Left ventricle myocardium inferior (tissue), 1 donor: ENCODE measurements around the gene EIF2S1. TPM values are rescaled to one million over a fixed set of nuclear protein-coding genes. Genes with fewer than 3 reads are reported as not detected.
"Not testable (repeated sequence)": the region's sequence is repeated elsewhere in the genome, so short reads cannot be mapped to it uniquely, and the experiment has no call there.

Experiments used
- DNase-seq: peaks from one replicate; pipeline ENCODE4 v3.0.0-alpha.2; 2020
- H3K27ac ChIP-seq: fragments of 200-600 bp; replicated peaks from 2 replicates; pipeline ENCODE4 v1.8.0; 2021
- H3K27me3 ChIP-seq: fragments of 200-600 bp; 2 replicates; pipeline ENCODE4 v1.8.0; 2021; ENCODE audit warnings: low read depth
- H3K36me3 ChIP-seq: fragments of 200-600 bp; 2 replicates; pipeline ENCODE4 v1.8.0; 2021
- H3K4me1 ChIP-seq: fragments of 200-600 bp; 2 replicates; pipeline ENCODE4 v1.8.0; 2021
- H3K4me3 ChIP-seq: fragments of 200-600 bp; 2 replicates; pipeline ENCODE4 v1.8.0; 2021; ENCODE audit warnings: mild to moderate bottlenecking, moderate library complexity
- H3K9me3 ChIP-seq: fragments of 200-600 bp; replicated peaks from 2 replicates; pipeline ENCODE4 v1.8.0; 2021
- CTCF ChIP-seq: fragments of 200-600 bp; IDR thresholded peaks from 2 replicates; pipeline ENCODE4 v1.8.0; 2021; ENCODE audit warnings: antibody characterized with exemption, mild to moderate bottlenecking, borderline replicate concordance
- intact Hi-C: fragments of 100-400 bp; cut with micrococcal nuclease; formaldehyde crosslinking; loops from one replicate; pipeline ENCODE4 v1.11.0; 2022
- long read RNA-seq: library from polyadenylated mRNA; unstranded; transcript quantifications from one replicate; pipeline ENCODE4 v2.0.0, GENCODE V29; 2021
- total RNA-seq: library from RNA; stranded (reverse); fragmentation: NEBNext Ultra II Directional; extraction: Animal tissue kit (Norgen Biotek cat#: 25700); gene quantifications from one replicate; pipeline ENCODE4 v1.2.1, GENCODE V29; 2021
- donor health status: DM: no; HTN: yes; CAD: no; lungs with severe emphysema.

Gene EIF2S1
- 92.7 TPM for total RNA-seq
- long read RNA-seq, full-length matches to known transcripts: 98 of 102 reads
- long read RNA-seq, partial matches to known transcripts: 0 of 102 reads
- long read RNA-seq, other reads (novel, unspliced or antisense): 4 of 102 reads

GRCh38 chr14:67359775-67360469 is at the start of gene EIF2S1, which contains the start of gene ATP6V1D:
TSS of gene EIF2S1 (plus strand) at chr14:67360328. CDS start at chr14:67364768, 4,440 bp downstream.
TSS of gene ATP6V1D (minus strand) at chr14:67359804. CDS start at chr14:67359698, 106 bp downstream.
- peak within 1 kb of the TSS; percentile 87 for H3K4me3 ChIP-seq
- TF ChIP-seq CTCF: peak; percentile 93
- peak within 1 kb of the TSS; percentile 99 for H3K27ac ChIP-seq
- peaks cover 93% of the 10 kb centered on the region for H3K4me1 ChIP-seq
- peak; percentile 99 for DNase-seq
- peaks cover 11% of the 10 kb centered on the region for H3K36me3 ChIP-seq
- no peaks in the 10 kb centered on the region for H3K9me3 ChIP-seq
- intact Hi-C loops: no loop called here
- H3K27me3 ChIP-seq: no peaks in the 10 kb centered on the region

GRCh38 chr14:67311868-67312267 is 48.3 kb upstream of the EIF2S1 start:
- Histone ChIP-seq H3K9me3 (no peaks in the 10 kb centered on the region), H3K4me3 (no peak overlapping the region), H3K36me3 (peaks cover 27% of the 10 kb centered on the region), H3K4me1 (no peaks in the 10 kb centered on the region), H3K27me3 (no peaks in the 10 kb centered on the region), H3K27ac (no peak overlapping the region)
- DNase-seq: no peak
- no peak for TF ChIP-seq CTCF
- intact Hi-C loops: no loop called here

- no peak for TF ChIP-seq CTCF
- intact Hi-C loops: no loop called here
- Histone ChIP-seq H3K4me3 (no peak overlapping the region), H3K27ac (no peak overlapping the region), H3K36me3 (peaks cover 40% of the 10 kb centered on the region), H3K27me3 (no peaks in the 10 kb centered on the region), H3K9me3 (no peaks in the 10 kb centered on the region), H3K4me1 (no peaks in the 10 kb centered on the region)
- no peak for DNase-seq
Observed at GRCh38 chr14:67313153-67313552, 47.0 kb upstream of the EIF2S1 start.

GRCh38 chr14:67317822-67318221 is 42.3 kb upstream of the EIF2S1 start:
- no peak overlapping the region for H3K4me3 ChIP-seq
- H3K36me3 ChIP-seq: peaks cover 77% of the 10 kb centered on the region
- DNase-seq: no peak
- H3K27me3 ChIP-seq: no peaks in the 10 kb centered on the region
- no peak for TF ChIP-seq CTCF
- H3K27ac ChIP-seq: no peak overlapping the region
- intact Hi-C loops: no loop called here
- H3K4me1 ChIP-seq: no peaks in the 10 kb centered on the region
- no peaks in the 10 kb centered on the region for H3K9me3 ChIP-seq

GRCh38 chr14:67319142-67319541 is 41.0 kb upstream of the EIF2S1 start:
- Histone ChIP-seq H3K27ac (no peak overlapping the region), H3K27me3 (no peaks in the 10 kb centered on the region), H3K4me1 (no peaks in the 10 kb centered on the region), H3K9me3 (no peaks in the 10 kb centered on the region), H3K4me3 (no peak overlapping the region), H3K36me3 (peaks cover 77% of the 10 kb centered on the region)
- intact Hi-C loops: no loop called here
- TF ChIP-seq CTCF: no peak
- no peak for DNase-seq

- H3K9me3 ChIP-seq, H3K4me3 ChIP-seq, DNase-seq, H3K4me1 ChIP-seq, H3K27me3 ChIP-seq, H3K27ac ChIP-seq, intact Hi-C loops: not testable (repeated sequence)
- peaks cover 68% of the 10 kb centered on the region for H3K36me3 ChIP-seq
Observed at GRCh38 chr14:67329666-67330065, 30.5 kb upstream of the EIF2S1 start.
